ENCODE data around the gene ANKRD35.

Gene ANKRD35

GRCh38 chr1:145874646-145875045, 11.0 kb downstream of the ANKRD35 start:
- no peak for TF ChIP-seq CTCF (IDR thresholded peaks at IDR 0.05)

- no peak for TF ChIP-seq CTCF (IDR thresholded peaks at IDR 0.05)
These were observed 13.4 kb downstream of the ANKRD35 start for GRCh38 chr1:145871994-145872924.

- no peak for TF ChIP-seq CTCF (IDR thresholded peaks at IDR 0.05)
These were observed 17.4 kb downstream of the ANKRD35 start for GRCh38 chr1:145868232-145868631.

- TF ChIP-seq CTCF (IDR thresholded peaks at IDR 0.05), result no peak
These were observed 22.2 kb downstream of the ANKRD35 start for GRCh38 chr1:145863282-145864018.

- no peak for TF ChIP-seq CTCF (IDR thresholded peaks at IDR 0.05)
These were observed 26.1 kb downstream of the ANKRD35 start for GRCh38 chr1:145859491-145860023.

GRCh38 chr1:145858901-145859490, 26.7 kb downstream of the ANKRD35 start, which contains the start of gene PIAS3:
Gene PIAS3 (minus strand): TSS chr1:145859081. CDS start chr1:145858990, 91 bp downstream.
- no peak for TF ChIP-seq CTCF (IDR thresholded peaks at IDR 0.05)

GRCh38 chr1:145858238-145858900, 27.3 kb downstream of the ANKRD35 start:
- TF ChIP-seq CTCF (IDR thresholded peaks at IDR 0.05), result no peak
